ENCODE results near the gene KCNT1.
A peak's percentile ranks its signal among the peaks of the same experiment; 100 is the strongest.

Gene KCNT1

DNA sequence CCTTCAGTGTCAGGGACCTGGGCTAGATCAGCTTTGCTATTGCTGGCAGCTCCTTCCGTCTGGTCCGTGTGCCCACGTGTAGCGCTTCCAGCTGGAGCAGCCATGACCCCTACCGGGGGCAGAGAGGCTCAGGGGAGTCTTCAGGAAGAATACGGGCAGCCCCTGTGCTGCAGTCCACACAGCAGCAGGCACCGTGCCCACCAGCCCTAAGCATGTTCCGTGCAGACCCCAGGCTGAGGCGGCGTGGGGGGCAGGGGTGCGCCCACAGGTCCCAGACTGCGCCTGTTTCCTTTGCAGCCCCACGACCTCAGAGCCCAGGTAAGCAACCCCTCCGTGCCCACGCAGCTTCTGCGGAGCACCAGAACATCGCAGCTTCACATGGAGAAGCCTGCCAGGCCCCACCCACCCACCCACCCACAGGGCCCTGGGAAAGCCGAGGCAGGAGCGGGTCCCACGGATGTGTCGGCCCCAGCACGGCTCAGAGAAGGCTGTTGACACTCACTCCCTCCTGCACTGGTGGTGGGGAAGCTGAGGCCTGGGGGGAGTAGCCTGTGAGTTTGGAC, 83.1 kb downstream of the KCNT1 start:
- no peak for DNase-seq (ENCODE audit: low spot score)

DNA sequence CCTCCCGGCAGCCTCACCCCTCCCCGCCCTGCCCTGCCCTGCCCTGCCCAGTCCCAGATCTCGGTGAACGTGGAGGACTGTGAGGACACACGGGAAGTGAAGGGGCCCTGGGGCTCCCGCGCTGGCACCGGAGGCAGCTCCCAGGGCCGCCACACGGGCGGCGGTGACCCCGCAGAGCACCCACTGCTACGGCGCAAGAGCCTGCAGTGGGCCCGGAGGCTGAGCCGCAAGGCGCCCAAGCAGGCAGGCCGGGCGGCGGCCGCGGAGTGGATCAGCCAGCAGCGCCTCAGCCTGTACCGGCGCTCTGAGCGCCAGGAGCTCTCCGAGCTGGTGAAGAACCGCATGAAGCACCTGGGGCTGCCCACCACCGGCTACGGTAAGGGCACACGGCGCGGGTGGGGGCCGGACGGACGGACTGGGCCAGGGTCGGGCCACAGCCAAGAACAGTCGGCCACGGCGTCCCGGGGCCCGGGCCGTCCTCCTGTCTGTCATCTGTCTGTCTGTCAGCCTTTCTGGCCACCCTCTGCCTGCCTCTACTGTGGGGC, 84.2 kb downstream of the KCNT1 start:
- DNase-seq (ENCODE audit: low spot score) = no peak

DNA sequence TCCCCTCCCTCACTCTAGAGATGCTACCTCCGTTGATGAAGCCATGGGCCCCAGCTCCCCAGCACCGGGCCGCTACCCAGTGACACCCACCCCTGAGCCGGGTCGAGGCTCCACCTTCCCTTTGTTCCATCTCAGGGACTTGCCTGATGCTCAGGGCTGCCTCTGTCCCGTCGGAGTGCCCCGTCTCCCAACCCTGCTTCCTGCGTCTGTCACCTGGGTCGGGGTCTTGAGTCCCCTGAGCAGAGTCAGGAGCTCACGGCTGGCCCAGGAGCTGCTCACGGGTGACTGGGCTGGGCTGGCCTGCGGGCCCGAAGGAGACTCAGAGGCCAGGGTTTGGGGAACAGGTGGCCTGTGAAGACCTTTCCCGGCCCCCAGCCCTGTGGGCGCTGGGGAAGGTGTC, 85.3 kb downstream of the KCNT1 start:
- no peak for DNase-seq (ENCODE audit: low spot score)

DNA sequence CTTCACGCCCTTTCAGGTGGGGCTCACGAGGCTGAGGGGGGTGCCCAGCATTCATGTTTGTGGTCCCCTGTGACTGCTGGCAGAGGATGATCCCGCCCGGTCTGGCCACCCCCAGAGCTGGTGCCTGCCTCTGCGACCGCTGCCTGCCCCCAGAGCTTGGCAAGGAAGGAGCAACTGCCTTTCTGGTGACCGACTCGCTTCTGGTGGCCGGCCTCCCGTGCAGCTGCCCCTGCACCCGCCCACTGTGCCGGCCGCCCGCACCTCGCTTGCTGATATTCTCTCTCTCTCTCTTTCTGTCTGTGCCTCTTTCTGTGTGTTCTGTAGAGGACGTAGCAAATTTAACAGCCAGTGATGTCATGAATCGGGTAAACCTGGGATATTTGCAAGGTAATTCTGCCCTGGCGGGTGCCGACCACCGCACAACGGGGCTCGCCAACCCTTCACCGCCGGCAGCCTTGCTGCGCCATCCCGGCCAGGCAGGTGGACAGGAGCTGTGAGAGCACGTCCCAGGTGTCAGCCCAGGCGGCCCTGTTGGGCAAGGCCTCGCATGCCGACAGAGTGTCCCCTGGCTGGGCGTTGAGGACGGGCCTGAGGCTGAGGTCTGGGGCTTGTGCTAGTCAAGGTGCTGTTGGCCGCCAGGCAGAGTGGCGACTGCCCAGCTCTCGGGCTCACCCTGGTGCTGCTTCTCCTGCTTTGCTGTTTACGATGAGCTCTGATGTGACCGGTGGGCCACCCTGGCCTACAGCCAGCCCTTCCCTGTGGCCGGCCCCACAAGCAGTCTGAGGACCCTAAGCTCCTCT, 86.0 kb downstream of the KCNT1 start:
- no peak for DNase-seq (ENCODE audit: low spot score)

DNA sequence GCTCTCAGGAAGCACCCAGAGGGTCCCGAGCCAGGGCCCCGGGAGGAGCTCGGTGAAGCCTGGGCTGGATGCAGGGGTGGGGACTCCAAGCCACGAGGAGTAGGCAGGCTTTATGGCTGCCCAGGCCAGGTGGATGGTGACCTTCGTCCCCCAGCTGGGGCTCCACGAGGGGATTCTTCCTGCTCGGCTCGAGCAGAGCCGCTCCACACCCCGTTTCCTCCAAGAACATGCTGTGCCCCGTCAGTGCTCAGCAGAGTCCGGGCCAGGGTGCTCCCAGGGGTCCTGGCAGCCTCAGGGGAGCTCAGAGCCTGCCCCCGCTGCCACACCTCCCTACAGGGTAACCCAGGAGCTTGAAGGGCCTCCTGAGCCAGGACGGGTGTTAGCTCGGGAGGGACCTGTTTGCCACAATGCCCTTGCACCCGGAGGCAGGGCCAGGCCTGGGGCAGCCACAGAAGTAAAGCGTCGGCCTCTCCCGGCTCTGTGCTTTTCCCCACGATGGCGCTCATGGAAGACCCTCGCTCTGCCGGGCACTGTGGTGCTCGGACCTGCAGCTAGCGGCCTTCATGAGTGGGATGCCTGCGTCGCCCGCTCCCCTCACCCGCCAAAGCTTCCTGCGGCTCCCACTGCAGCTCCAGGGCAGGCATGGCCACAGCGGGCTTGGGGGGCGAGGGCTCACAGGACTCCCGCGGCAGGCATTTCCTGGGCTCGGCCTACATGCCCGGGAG, 86.8 kb downstream of the KCNT1 start:
- no peak for DNase-seq (ENCODE audit: low spot score)

DNA sequence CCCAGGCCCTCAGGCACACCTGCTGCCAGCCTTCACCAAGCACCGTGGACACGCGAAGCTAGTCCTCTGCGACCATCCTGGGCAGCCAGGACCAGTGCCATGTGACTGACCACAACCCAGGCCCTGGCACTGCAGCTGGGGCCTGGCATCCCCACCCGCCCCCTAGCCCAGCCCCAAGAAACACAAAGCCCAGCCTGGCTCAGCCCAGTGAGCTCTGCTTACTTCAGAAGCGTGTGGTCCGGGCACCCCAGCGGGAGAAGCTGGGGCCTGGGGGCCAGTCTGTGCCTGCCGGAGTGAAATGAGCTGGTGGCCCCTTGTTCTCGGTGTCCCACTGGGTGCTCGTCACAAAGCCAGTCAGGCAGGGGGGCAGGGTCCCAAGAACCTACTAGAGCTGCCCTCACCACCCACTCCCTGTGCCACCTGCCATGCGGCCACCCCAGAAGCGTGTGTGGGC, 87.9 kb downstream of the KCNT1 start:
- no peak for DNase-seq (ENCODE audit: low spot score)

DNA sequence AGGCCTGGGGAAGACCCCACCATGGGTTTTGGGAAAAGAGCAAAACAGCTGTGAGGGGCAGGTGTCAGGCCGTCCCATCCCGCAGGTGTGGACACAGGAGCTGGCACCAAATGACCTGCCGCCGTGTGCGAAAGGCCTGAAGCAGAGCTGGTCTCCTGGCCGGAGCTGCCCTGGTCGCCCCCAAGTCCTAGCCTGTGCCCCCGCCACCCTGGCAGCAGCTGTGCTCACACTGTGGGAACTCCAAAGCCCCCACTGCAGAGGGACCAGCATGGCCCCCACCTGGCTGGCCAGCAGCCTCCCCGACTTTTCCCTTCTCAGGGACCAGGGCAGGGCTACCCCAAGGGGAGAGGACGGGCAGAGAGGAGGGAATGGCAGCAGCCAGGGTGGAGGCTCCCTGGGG, 88.4 kb downstream of the KCNT1 start:
- DNase-seq (ENCODE audit: low spot score) = no peak

DNA sequence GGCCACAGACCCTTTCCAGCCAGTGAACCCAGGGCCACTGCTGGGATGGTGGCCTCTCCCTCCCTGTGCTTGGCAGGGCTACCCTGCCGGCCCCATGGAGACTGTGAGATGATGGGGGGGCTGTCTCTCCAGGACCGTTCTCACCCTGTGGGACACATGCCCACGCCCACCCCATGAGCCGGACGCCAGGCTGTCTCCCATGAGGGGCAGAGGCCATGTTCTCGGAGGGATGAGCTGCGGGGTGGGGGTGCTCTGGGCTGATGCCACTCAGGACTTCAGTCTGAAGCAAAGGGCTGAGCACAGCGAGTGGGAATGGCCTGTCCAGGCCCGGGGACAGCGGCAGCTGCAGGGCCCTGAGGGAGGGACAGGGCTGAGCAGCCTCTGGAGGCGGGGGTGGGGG, 88.9 kb downstream of the KCNT1 start:
- no peak for DNase-seq (ENCODE audit: low spot score)

DNA sequence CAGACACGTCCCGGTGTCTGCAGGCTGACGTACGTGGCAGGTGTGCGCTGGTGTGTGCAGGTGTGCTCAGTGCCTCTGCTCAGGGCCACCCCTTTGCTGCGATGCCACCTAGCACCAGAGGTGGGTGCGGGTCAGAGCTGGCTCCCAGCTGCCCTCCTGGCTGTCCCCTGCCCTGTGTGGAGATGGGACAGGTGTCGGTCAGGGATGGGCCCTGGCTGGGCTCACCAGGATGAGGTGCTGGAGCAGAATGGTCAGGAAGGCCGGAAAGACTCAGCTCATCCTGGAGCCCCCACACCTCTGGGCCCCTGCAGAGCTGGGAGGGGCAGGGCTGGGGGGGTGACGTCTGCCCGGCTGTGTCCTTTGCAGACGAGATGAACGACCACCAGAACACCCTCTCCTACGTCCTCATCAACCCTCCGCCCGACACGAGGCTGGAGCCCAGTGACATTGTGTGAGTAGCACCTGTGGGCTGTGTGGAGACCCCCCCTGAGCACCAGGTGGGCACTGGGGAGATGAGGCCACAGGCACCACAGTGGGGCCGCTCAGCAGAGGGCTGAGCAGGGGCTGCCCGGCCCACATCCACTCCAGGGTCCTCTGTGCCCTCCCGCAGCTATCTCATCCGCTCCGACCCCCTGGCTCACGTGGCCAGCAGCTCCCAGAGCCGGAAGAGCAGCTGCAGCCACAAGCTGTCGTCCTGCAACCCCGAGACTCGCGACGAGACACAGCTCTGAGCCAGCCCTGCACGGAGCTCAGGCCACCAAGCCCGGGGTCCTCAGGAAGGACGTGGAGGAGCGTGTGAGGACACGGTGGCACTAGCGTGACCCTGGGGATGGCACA, 89.7 kb downstream of the KCNT1 start:
- no peak for DNase-seq (ENCODE audit: low spot score)

DNA sequence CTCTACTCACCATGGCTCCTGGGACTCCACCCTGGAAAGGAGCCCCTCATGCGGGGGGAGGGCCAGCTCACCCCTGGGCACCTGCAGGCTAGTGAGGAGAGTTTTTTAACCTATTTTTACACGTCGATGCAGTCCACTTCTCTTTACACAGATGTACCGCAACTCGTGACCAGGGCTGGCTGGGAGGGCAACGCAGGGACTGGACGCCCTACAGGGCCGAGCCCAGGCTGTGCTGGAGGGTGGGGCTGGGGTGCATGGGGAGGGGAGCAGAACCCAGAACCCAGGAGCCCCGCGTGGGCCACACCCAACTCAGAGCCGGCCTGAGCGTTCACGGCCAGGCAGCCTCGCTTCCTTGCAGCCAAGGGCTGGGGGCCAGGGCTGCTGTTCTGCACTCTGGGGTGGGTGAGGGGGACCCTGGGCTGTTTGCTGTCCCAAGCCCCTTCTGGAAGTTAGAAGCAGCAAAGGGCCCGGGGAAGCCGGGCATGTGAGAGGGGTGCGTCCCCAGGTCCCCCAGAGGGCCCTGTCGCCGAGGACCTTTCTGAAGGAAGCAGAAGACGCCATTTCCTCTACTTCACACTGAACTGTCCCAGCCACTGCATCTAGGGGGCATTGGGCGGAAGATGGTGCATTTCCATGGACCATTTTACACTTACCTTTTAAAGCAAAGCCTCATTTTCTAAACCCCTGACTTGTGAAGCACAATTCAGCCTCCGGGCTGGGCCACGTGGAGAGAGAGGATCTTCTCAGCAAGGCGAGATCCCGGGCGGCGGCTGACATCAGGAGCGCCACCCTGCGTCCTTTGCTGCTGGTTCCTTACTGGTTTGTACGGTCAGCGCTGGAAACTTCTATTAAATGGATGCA, 90.5 kb downstream of the KCNT1 start:
- DNase-seq (ENCODE audit: low spot score) = no peak

DNA sequence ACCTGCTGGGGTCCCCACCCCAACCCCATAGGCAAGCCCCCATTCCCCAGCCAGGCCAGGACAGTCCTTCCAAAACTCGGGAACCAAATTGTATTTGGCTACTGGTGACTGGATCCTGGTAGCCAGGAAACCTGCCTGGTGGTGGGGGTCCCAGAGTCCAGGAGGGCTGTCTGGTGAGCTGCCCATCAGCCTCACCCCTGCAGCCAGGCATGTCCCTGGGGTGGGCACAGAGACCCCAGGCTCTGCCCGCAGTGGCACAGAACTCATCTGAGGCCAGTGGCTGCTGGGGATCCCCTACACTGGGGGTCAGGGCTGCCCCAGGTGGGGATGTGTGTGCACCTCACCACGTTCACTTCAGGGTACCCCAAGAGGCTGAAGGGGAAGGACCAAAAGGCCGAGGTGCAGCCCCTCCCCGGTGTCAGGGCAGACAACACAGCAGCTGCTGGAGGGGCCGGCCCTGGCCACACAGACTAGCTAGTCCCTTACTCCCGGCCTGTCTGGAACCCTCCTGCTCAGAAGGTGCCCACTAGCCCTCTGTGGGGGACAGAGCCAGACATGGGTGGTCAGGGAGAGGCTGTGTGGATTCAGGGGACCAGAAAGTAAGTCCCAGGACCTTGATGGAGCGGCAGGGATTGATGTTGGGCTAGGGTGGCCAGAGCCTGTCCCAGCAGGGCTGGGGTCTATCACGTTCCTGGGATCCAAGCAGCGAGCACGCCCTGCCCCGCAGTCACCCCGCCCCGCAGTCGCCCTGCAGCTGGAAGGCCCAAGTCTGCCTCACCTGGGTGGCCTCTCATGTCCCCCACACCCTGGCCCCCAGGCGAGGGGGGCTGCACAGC, 91.5 kb downstream of the KCNT1 start:
- DNase-seq (ENCODE audit: low spot score) = no peak

DNA sequence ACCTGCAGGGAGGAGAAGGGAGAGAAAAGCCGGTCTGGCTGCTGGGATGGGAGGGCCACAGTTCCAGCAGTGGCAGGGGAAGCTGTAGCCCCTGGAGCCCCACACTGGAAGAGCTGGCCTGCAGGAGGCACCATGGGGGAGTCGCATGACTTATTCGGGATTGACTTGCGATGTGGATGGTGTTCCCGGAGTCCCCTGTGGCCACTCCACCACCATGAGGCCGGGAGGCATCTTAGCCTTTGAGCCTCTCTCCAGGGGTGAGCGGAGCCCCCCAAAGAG, 92.0 kb downstream of the KCNT1 start:
- no peak for DNase-seq (ENCODE audit: low spot score)

DNA sequence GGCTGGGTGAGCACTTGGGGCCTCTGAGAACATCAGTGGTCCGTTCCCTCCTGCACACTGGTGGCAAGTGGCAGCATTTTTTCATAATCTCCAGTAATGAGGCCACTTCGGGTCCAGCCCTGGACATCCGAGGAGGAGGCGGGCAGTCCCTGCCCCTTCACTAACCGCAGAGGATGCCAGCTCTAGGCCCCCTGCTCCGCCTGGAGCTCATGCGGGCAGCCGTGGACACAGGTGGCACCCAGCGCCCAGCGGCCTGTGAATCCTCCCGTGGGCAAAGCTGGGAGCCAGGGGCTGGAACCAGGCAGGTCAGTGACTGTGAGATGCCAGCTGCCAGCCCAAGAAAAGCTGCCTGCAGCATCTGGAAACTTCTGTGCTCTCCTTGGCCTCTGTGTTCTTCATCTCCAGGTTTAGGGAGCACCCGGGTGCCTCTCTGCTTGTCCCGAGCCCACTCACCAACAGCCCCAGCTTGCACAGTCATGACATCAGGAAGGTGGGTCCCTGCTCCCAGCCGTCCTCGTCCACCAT, 92.4 kb downstream of the KCNT1 start:
- DNase-seq (ENCODE audit: low spot score) = no peak

DNA sequence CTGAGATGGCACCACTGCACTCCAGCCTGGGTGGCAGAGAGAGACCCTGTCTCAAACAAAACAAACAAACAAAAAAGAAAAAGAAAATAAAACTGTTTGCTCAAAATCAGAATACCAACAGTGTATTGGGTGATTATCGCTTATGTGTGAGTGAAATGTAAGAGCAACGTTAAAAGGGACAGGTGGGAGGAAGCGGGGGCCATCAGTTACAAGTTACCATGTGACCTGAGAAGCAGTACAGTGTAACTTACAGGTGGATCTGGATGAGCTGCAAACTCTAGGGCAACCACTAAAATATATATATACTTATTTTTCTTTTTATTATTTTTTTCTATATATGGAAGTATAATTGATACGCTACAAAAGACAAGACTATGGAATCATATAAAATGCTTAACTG, 93.4 kb downstream of the KCNT1 start:
- DNase-seq (ENCODE audit: low spot score) = no peak

DNA sequence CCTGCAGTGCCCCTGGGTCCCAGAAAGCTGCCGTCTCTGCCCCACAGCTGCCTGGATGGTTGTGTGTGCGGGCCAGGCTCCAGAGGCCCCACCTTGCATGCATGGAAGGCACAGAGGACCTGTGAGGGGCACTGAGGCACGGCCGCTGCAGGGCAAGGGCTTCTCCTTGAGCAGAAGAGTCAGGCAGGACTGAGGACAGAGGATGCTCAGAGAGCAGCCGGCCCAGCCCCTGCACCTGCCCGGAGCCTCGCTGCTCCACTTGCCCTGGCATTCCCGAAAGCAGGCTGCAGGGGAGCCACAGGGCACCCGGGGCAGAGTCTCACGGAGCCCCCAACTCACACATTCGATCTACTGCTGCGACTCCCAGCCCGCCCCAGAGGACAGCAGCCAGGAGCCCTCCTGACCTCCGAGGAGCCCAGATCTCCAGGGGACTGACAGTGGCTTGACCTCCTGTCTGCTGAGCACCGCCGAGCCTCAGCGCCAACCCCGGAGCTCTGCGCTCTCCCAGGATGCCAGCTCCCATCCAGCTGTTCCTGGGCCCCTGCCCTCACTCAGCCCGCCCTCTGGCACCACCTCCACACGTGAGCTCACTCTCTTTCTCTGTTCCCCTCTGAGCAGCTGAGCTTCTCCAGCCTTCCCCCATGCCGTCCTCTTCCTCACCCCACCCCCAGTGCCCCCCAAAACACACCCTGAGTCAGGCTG, 95.0 kb downstream of the KCNT1 start:
- no peak for DNase-seq (ENCODE audit: low spot score)

DNA sequence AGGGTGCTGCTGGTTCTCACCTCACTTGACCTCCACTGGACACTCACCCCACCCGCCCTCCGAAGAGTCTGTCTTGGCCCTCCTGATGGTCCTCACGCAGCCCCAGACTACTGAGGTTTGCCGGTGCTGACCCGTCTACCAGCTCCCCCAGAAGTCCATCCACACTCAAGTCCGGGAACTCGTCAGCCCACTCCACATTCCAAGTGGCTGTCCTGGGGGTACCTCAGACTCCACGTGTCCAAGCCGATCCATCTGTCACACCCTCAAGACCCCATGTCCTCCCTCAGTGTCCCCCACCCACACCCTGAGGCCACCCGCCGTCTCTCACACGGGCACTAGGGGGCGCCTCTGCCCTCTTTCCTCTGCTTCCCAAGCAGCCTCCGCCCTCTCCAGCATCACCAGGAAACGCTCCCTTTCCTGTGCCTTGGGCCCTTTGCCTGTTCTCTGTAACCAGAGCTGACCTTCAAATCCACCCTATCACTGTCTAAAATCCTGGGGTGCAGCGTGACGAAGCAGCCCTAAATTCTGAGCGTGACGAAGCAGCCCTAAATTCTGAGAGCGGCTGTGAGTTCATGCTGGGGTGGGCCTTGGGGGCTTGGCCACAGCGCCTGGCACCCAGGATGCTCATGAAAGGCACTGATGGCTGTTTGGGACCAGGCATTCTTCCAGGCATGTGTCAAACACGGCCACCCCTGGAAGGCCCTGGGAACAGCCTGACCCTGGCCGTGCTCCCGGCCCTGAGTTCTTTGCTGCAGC, 95.7 kb downstream of the KCNT1 start:
- peak; percentile 40 for DNase-seq (ENCODE audit: low spot score)

DNA sequence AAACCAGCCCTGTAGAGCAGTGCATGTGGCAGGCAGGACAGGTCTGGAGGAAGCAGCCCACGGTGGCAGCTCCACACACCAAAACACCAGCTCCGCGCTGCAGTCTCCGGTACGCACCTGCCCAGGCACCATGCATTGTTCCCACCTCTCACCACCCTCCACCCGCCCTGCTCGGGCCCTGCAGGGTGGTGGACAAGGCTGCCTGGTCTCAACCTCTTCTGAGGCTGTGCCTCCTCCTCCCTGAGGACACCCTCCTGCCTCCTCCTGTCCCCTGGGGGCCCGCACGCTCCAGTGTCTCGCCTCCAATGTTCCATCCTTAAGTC, 96.2 kb downstream of the KCNT1 start:
- DNase-seq (ENCODE audit: low spot score) = no peak

DNA sequence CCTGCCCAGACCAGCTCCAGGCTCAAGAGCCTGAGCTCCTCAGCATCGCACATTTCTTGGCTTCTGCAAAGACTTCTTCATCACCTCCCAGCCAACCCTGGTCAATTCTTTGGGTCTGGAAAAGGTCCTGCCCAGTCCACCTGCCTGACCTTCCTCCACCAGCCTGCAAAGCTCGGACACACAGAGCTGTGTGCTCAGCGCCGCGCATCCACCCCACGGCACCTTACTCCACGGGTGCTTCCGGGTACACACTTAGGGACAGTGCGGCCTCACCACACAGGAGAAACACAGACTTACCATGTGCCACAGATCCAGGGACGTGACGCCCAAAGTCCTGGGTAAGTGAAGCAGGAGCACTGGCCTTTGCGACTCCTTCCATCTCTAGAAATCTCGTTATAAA, 97.3 kb downstream of the KCNT1 start:
- no peak for DNase-seq (ENCODE audit: low spot score)

DNA sequence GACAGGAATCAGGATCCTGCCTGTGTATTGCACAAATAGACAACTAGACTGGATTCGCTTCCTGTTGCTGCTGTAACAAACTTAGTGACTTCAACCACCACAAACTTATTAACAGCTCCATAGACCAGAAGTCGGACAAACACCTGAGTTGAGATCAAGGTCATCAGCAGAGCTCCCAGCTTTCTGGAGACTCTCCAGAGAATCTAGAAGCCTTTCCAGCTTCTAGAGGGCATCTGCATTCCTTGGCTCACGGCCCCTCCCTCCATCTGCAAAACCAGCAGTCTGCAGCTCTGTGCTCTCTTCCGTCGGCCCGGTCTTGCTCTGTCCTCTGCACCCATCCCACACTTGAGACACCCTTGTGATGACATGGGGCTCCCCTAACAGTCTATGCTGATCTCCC, 99.1 kb downstream of the KCNT1 start:
- DNase-seq (ENCODE audit: low spot score) = no peak
